Right lobe of liver (tissue), 4 donors: Measurements from ENCODE around the gene SH3RF3.

Source experiments
- CTCF ChIP-seq, 4 donors: fragments of 200-600 bp in 3 of 4; fragments of 450-650 bp in 1 of 4; IDR thresholded peaks; one replicate each; pipeline versions ENCODE4 v1.5.1 to v1.8.0; 2016 to 2022; ENCODE audit warnings: antibody characterized with exemption in 4 of 4, mild to moderate bottlenecking in 2 of 4
- POLR2A ChIP-seq: fragments of 450-650 bp; IDR thresholded peaks from one replicate; pipeline ENCODE4 v1.6.1; 2017; ENCODE audit warnings: antibody characterized with exemption, mild to moderate bottlenecking
- donor health status: DM: no; HTN: no; CAD: no.
- donor health status: DM: no; HTN: no; CAD: no.
- donor health status: DM: no; HTN: yes; CAD: no.

DNA sequence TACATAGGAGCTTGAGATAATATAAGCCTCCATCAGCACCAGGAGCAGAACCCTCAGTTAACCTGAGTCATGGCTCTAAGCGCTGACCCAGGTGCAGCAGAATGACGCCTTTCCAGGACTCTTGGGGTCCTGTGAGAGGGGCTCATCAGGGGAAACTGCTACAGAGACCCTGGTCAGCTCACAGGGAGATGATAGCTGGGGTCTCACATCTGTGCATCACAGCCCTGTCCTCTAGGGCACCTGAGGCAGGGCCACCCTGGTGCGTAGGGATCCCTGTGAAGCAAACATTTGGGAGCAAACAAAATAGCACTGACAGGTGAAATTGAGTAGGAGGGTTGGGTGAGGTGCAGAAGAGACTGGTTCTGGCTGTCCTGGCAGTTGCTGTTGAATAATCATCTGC, 219.2 kb downstream of the SH3RF3 start:
- TF ChIP-seq CTCF (IDR thresholded peaks at IDR 0.05) (no peak), POLR2A (no peak)
